Osteocyte (in vitro differentiated cells): Measurements from ENCODE around the gene PLPPR3. TPM values are rescaled to one million over a fixed set of nuclear protein-coding genes. Genes with fewer than 3 reads are reported as not detected.

Experiments used
- DNase-seq: peaks from one replicate; pipeline ENCODE4 v3.0.0; 2021; ENCODE audit warnings: mixed read lengths; ENCODE audit not compliant: unreplicated experiment; ENCODE audit errors: extremely low spot score
- H3K27ac Mint-ChIP-seq: one replicate; pipeline ENCODE4 v1.8.0; 2021; ENCODE audit warnings: mild to moderate bottlenecking, mixed read lengths; ENCODE audit not compliant: unreplicated experiment
- H3K27me3 Mint-ChIP-seq: one replicate; pipeline ENCODE4 v1.8.0; 2021; ENCODE audit warnings: mixed read lengths; ENCODE audit not compliant: unreplicated experiment
- H3K36me3 Mint-ChIP-seq: one replicate; pipeline ENCODE4 v1.8.0; 2021; ENCODE audit warnings: mixed read lengths; ENCODE audit not compliant: unreplicated experiment
- H3K4me1 Mint-ChIP-seq: one replicate; pipeline ENCODE4 v1.8.0; 2021; ENCODE audit warnings: mixed read lengths; ENCODE audit not compliant: unreplicated experiment
- H3K4me3 Mint-ChIP-seq: one replicate; pipeline ENCODE4 v1.8.0; 2021; ENCODE audit warnings: mild to moderate bottlenecking, moderate library complexity, mixed read lengths; ENCODE audit not compliant: unreplicated experiment
- H3K9me3 Mint-ChIP-seq: one replicate; pipeline ENCODE4 v1.8.0; 2021; ENCODE audit warnings: mixed read lengths; ENCODE audit not compliant: unreplicated experiment
- total RNA-seq: library from RNA; stranded (reverse); gene quantifications from 2 replicates; pipeline ENCODE4 v1.2.1, GENCODE V29; 2021
- TF ChIP-seq, protein P1 (sequence below): fragments of 200-600 bp; sonication (generic); IDR thresholded peaks from 2 replicates; pipeline ENCODE4 v1.5.0; 2021; ENCODE audit warnings: antibody characterized with exemption, mild to moderate bottlenecking, moderate library complexity

The PLPPR3 gene
- total RNA-seq, 1 donor from 2014 or later: 18.2 TPM

- H3K4me1 Mint-ChIP-seq: no peaks in the 10 kb centered on the region
- H3K36me3 Mint-ChIP-seq: peaks cover 15% of the 10 kb centered on the region
- DNase-seq: no peak
- no peak overlapping the region for H3K27ac Mint-ChIP-seq
- H3K4me3 Mint-ChIP-seq: no peak overlapping the region
- TF ChIP-seq, protein P1, sequence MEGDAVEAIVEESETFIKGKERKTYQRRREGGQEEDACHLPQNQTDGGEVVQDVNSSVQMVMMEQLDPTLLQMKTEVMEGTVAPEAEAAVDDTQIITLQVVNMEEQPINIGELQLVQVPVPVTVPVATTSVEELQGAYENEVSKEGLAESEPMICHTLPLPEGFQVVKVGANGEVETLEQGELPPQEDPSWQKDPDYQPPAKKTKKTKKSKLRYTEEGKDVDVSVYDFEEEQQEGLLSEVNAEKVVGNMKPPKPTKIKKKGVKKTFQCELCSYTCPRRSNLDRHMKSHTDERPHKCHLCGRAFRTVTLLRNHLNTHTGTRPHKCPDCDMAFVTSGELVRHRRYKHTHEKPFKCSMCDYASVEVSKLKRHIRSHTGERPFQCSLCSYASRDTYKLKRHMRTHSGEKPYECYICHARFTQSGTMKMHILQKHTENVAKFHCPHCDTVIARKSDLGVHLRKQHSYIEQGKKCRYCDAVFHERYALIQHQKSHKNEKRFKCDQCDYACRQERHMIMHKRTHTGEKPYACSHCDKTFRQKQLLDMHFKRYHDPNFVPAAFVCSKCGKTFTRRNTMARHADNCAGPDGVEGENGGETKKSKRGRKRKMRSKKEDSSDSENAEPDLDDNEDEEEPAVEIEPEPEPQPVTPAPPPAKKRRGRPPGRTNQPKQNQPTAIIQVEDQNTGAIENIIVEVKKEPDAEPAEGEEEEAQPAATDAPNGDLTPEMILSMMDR: no peak
- H3K9me3 Mint-ChIP-seq: no peaks in the 10 kb centered on the region
- H3K27me3 Mint-ChIP-seq: no peaks in the 10 kb centered on the region
These were observed 8.3 kb downstream of the PLPPR3 start for GRCh38 chr19:813219-814151.

- Mint-ChIP-seq H3K27me3 (no peaks in the 10 kb centered on the region), H3K9me3 (no peaks in the 10 kb centered on the region), H3K36me3 (peaks cover 17% of the 10 kb centered on the region), H3K4me1 (no peaks in the 10 kb centered on the region), H3K27ac (no peak overlapping the region), H3K4me3 (no peak overlapping the region)
- DNase-seq: no peak
- TF ChIP-seq, protein P1: no peak
These were observed 9.0 kb downstream of the PLPPR3 start for GRCh38 chr19:812747-813218.

DNA sequence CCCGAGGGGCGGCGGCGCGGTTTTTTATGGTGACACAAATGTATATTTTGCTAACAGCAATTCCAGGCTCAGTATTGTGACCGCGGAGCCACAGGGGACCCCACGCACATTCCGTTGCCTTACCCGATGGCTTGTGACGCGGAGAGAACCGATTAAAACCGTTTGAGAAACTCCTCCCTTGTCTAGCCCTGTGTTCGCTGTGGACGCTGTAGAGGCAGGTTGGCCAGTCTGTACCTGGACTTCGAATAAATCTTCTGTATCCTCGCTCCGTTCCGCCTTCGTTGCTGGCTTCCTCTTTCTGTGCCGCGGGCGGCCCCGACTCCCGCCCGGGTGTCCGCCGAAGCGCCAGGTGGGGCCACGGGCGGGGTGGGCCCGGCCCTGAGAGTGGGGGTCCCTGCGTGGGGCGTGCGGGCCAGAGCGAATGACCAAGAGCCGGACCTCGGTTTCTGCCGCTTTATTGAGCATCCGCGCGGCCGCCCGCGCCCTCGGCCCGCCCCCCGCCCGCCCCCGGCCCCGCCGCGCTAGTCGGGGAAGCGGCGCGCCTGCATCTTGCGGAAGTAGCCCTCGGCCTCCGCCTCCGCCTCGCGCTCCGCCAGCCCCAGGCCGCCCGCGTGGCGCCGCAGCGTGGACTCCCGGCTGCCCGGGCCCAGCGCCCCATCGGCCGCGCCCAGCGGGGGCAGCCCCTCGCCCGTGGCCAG lies 9.6 kb downstream of the PLPPR3 start:
- no peak overlapping the region for H3K4me3 Mint-ChIP-seq
- peaks cover 23% of the 10 kb centered on the region for H3K36me3 Mint-ChIP-seq
- H3K4me1 Mint-ChIP-seq: peaks cover 6% of the 10 kb centered on the region
- no peaks in the 10 kb centered on the region for H3K9me3 Mint-ChIP-seq
- no peak overlapping the region for H3K27ac Mint-ChIP-seq
- TF ChIP-seq, protein P1: no peak
- DNase-seq: no peak
- H3K27me3 Mint-ChIP-seq: no peaks in the 10 kb centered on the region

GRCh38 chr19:811506-812048 lies 10.2 kb downstream of the PLPPR3 start:
- Mint-ChIP-seq H3K4me3 (no peak overlapping the region), H3K36me3 (peaks cover 27% of the 10 kb centered on the region), H3K27me3 (no peaks in the 10 kb centered on the region), H3K27ac (no peak overlapping the region), H3K4me1 (peaks cover 6% of the 10 kb centered on the region), H3K9me3 (no peaks in the 10 kb centered on the region)
- TF ChIP-seq, protein P1: no peak
- no peak for DNase-seq
